Keratinocyte (primary cell): ENCODE results near the gene GRAMD1A. TPM values are rescaled to one million over a fixed set of nuclear protein-coding genes. Genes with fewer than 3 reads are reported as not detected.

Experiments used
- DNase-seq: peaks from one replicate; pipeline ENCODE4 v3.0.0-alpha.2; 2011; ENCODE audit warnings: low read depth, missing footprints, low spot score
- FAIRE-seq: peaks from 2 replicates; lab custom pipeline; 2011; peaks lifted over from hg19 to GRCh38; lab: Jason Lieb, UNC
- H2AFZ ChIP-seq: 2 replicates; pipeline ENCODE4 v1.6.0; 2012; ENCODE audit warnings: low read length, control low read depth, inconsistent platforms; ENCODE audit not compliant: control insufficient read depth
- H3K27ac ChIP-seq: 2 replicates; pipeline ENCODE4 v1.5.1; 2011; ENCODE audit warnings: low read length; ENCODE audit not compliant: control insufficient read depth, insufficient read depth
- H3K27me3 ChIP-seq: 3 replicates; pipeline ENCODE4 v1.6.0; 2011; ENCODE audit warnings: low read length; ENCODE audit not compliant: control insufficient read depth, insufficient read depth; ENCODE audit errors: extremely low read depth
- H3K36me3 ChIP-seq, 2 experiments: 2 replicates in 1 of 2; 3 replicates in 1 of 2; pipeline ENCODE4 v1.5.1; 2011; ENCODE audit warnings: low read length in 2 of 2, mild to moderate bottlenecking in 1 of 2; ENCODE audit not compliant: control insufficient read depth in 2 of 2, insufficient read depth in 2 of 2; ENCODE audit errors: extremely low read depth in 1 of 2
- H3K4me1 ChIP-seq: 3 replicates; pipeline ENCODE4 v1.5.1; 2011; ENCODE audit warnings: low read length; ENCODE audit not compliant: control insufficient read depth, insufficient read depth; ENCODE audit errors: extremely low read depth
- H3K4me2 ChIP-seq: 3 replicates; pipeline ENCODE4 v1.6.0; 2011; ENCODE audit warnings: low read depth, low read length; ENCODE audit not compliant: control insufficient read depth, insufficient read depth; ENCODE audit errors: extremely low read depth
- H3K4me3 ChIP-seq, 3 experiments: fragments of 200-600 bp in 1 of 3; sonication (generic) in 1 of 3; 2 replicates in 2 of 3; 3 replicates in 1 of 3; pipeline ENCODE4 v1.5.1; 2011 to 2016; ENCODE audit warnings: low read length in 3 of 3, mild to moderate bottlenecking in 3 of 3, control low read depth in 2 of 3, inconsistent platforms in 1 of 3, low read depth in 1 of 3, mixed read lengths in 1 of 3, mixed run types in 1 of 3, moderate library complexity in 1 of 3; ENCODE audit not compliant: control insufficient read depth in 2 of 3, insufficient read depth in 2 of 3; ENCODE audit errors: extremely low read depth in 1 of 3
- H3K79me2 ChIP-seq: 2 replicates; pipeline ENCODE4 v1.6.0; 2012; ENCODE audit warnings: low read length; ENCODE audit not compliant: control insufficient read depth, insufficient read depth
- H3K9ac ChIP-seq: 3 replicates; pipeline ENCODE4 v1.6.0; 2011; ENCODE audit warnings: low read length; ENCODE audit not compliant: control insufficient read depth, insufficient read depth; ENCODE audit errors: extremely low read depth
- H3K9me1 ChIP-seq: 3 replicates; pipeline ENCODE4 v1.6.0; 2011; ENCODE audit warnings: low read length; ENCODE audit not compliant: control insufficient read depth, insufficient read depth; ENCODE audit errors: extremely low read depth
- H3K9me3 ChIP-seq: 2 replicates; pipeline ENCODE4 v1.5.1; 2012; ENCODE audit warnings: low read depth, low read length; ENCODE audit not compliant: control insufficient read depth
- H4K20me1 ChIP-seq: 3 replicates; pipeline ENCODE4 v1.6.0; 2011; ENCODE audit warnings: low read length; ENCODE audit not compliant: control insufficient read depth, insufficient read depth; ENCODE audit errors: extremely low read depth
- CTCF ChIP-seq, 3 experiments: IDR thresholded peaks in 1 of 3; conservative IDR thresholded peaks in 1 of 3; optimal IDR thresholded peaks in 1 of 3; 2 replicates in 2 of 3; 3 replicates in 1 of 3; pipeline versions ENCODE3 to v1.5.1; 2011; ENCODE audit warnings: low read length in 3 of 3, mild to moderate bottlenecking in 3 of 3, moderate library complexity in 2 of 3, control low read depth in 1 of 3, inconsistent platforms in 1 of 3; ENCODE audit not compliant: insufficient read depth in 2 of 3; ENCODE audit errors: extremely low read depth in 1 of 3
- EZH2 ChIP-seq: IDR thresholded peaks from one replicate; pipeline ENCODE4 v1.6.1; 2012; ENCODE audit warnings: inconsistent platforms, mild to moderate bottlenecking, low read length, moderate library complexity
- dilution Hi-C: fragments of 300-500 bp; cut with MboI; formaldehyde crosslinking; loops from one replicate; pipeline ENCODE4 v1.7.0; 2020; ENCODE audit warnings: low sequenced_read_pairs; ENCODE audit not compliant: extremely low pct_ligation_motif_present
- polyA plus RNA-seq, 5 experiments: library from polyadenylated mRNA; depleted of rRNA in 3 of 5; stranded (reverse) in 3 of 5; stranded (forward) in 1 of 5; unstranded in 1 of 5; fragments of >200 nt; gene quantifications; 1 replicate in 1 of 5; 2 replicates in 3 of 5; 3 replicates in 1 of 5; pipeline versions ENCODE4 v1.2.1 to v1.2.3, GENCODE V29; 2011 to 2012; ENCODE audit warnings: missing spikeins in 2 of 5, low read depth in 1 of 5, low replicate concordance in 1 of 5

The GRAMD1A gene
- polyA plus RNA-seq, 1 donor (not counting 4 experiments of a cell fraction or from before 2014, with no cell fraction given): 24.6 TPM

GRCh38 chr19:35021596-35021995 is 21.5 kb downstream of the GRAMD1A start:
- DNase-seq (no peak), FAIRE-seq (no peak)
- Histone ChIP-seq H3K27me3 (no peaks in the 10 kb centered on the region), H3K79me2 (no peaks in the 10 kb centered on the region), H4K20me1 (no peaks in the 10 kb centered on the region), H3K36me3 (peaks cover 23 to 33% of the 10 kb centered on the region in 2 experiments), H3K27ac (no peak overlapping the region), H3K4me3 (no peak overlapping the region), H3K9ac (no peak overlapping the region), H3K9me3 (no peaks in the 10 kb centered on the region), H3K4me1 (no peaks in the 10 kb centered on the region), H3K9me1 (no peaks in the 10 kb centered on the region), H2AFZ (no peak overlapping the region), H3K4me2 (no peak overlapping the region)
- TF ChIP-seq EZH2 (no peak), CTCF (optimal IDR thresholded peaks at IDR 0.05 in 1 of 3, IDR thresholded peaks at IDR 0.05 in 1 of 3, conservative IDR thresholded peaks at IDR 0.05 in 1 of 3; ENCODE audit: extremely low read depth in 1 of 3, insufficient read depth in 2 of 3, low read length in 3 of 3) (no peak)
- dilution Hi-C loops: no loop called here

GRCh38 chr19:35022460-35022859 is 22.3 kb downstream of the GRAMD1A start:
- Histone ChIP-seq H4K20me1 (no peaks in the 10 kb centered on the region), H3K4me2 (no peak overlapping the region), H3K79me2 (no peaks in the 10 kb centered on the region), H3K9me1 (no peaks in the 10 kb centered on the region), H3K36me3 (peaks cover 21 to 32% of the 10 kb centered on the region in 2 experiments), H3K9me3 (no peaks in the 10 kb centered on the region), H3K27ac (no peak overlapping the region), H3K9ac (no peak overlapping the region), H3K4me3 (no peak overlapping the region), H2AFZ (no peak overlapping the region), H3K4me1 (no peaks in the 10 kb centered on the region), H3K27me3 (no peaks in the 10 kb centered on the region)
- dilution Hi-C loops: no loop called here
- DNase-seq (no peak), FAIRE-seq (no peak)
- TF ChIP-seq EZH2: no peak

GRCh38 chr19:35023428-35023827 is 23.3 kb downstream of the GRAMD1A start:
- Histone ChIP-seq H3K27me3 (no peaks in the 10 kb centered on the region), H3K9me1 (no peaks in the 10 kb centered on the region), H3K9ac (no peak overlapping the region), H3K36me3 (peaks cover 17 to 28% of the 10 kb centered on the region in 2 experiments), H3K4me3 (no peak overlapping the region), H3K9me3 (no peaks in the 10 kb centered on the region), H3K27ac (no peak overlapping the region), H3K4me2 (no peak overlapping the region), H2AFZ (no peak overlapping the region), H3K4me1 (no peaks in the 10 kb centered on the region), H3K79me2 (no peaks in the 10 kb centered on the region), H4K20me1 (no peaks in the 10 kb centered on the region)
- dilution Hi-C loops: no loop called here
- no peak for FAIRE-seq
- TF ChIP-seq EZH2 (no peak), CTCF (optimal IDR thresholded peaks at IDR 0.05 in 1 of 3, IDR thresholded peaks at IDR 0.05 in 1 of 3, conservative IDR thresholded peaks at IDR 0.05 in 1 of 3; ENCODE audit: extremely low read depth in 1 of 3, insufficient read depth in 2 of 3, low read length in 3 of 3) (no peak)
- DNase-seq: no peak
